ENCODE results near the gene TRH. TPM values are rescaled to one million over a fixed set of nuclear protein-coding genes. Genes with fewer than 3 reads are reported as not detected.

Gene TRH
- polyA plus RNA-seq, 2 donors = not detected

- no peaks in the 10 kb centered on the region for H3K27me3 ChIP-seq (ENCODE audit: control insufficient read depth in 1 of 2, insufficient read depth in 2 of 2, low read length in 2 of 2)
- peaks cover 0 to 3% of the 10 kb centered on the region in 2 donors for H3K9me3 ChIP-seq (ENCODE audit: control insufficient read depth in 2 of 2, insufficient read depth in 1 of 2, low read depth in 1 of 2, low read length in 1 of 2)
- 11 to 16% methylated on average over 7 of the region's 7 CpGs for WGBS, 2 donors
- no peaks in the 10 kb centered on the region for H3K36me3 ChIP-seq (ENCODE audit: control insufficient read depth in 2 of 2, insufficient read depth in 2 of 2, low read length in 1 of 2)
- no peak overlapping the region for H3K27ac ChIP-seq (ENCODE audit: low read depth in 2 of 2, low read length in 1 of 2)
- H3K4me3 ChIP-seq (ENCODE audit: low read depth in 1 of 2, low read length in 2 of 2) = no peak overlapping the region
- H3K4me1 ChIP-seq (ENCODE audit: control insufficient read depth in 2 of 2, insufficient read depth in 2 of 2, low read length in 1 of 2) = no peaks in the 10 kb centered on the region
Observed at GRCh38 chr3:129942296-129942695, 32.2 kb upstream of the TRH start.

GRCh38 chr3:129943020-129943419 lies 31.5 kb upstream of the TRH start:
- Histone ChIP-seq H3K27ac (ENCODE audit: low read depth in 2 of 2, low read length in 1 of 2) (no peak overlapping the region), H3K36me3 (ENCODE audit: control insufficient read depth in 2 of 2, insufficient read depth in 2 of 2, low read length in 1 of 2) (no peaks in the 10 kb centered on the region)
- WGBS, 2 donors = 68 to 78% methylated on average over 3 of the region's 3 CpGs

GRCh38 chr3:129944709-129945108 lies 29.8 kb upstream of the TRH start:
- Histone ChIP-seq H3K27ac (ENCODE audit: low read depth in 2 of 2, low read length in 1 of 2) (no peak overlapping the region), H3K9me3 (ENCODE audit: control insufficient read depth in 2 of 2, insufficient read depth in 1 of 2, low read depth in 1 of 2, low read length in 1 of 2) (peaks cover 3 to 5% of the 10 kb centered on the region in 2 donors), H3K27me3 (ENCODE audit: control insufficient read depth in 1 of 2, insufficient read depth in 2 of 2, low read length in 2 of 2) (no peaks in the 10 kb centered on the region), H3K4me1 (ENCODE audit: control insufficient read depth in 2 of 2, insufficient read depth in 2 of 2, low read length in 1 of 2) (no peaks in the 10 kb centered on the region), H3K4me3 (ENCODE audit: low read depth in 1 of 2, low read length in 2 of 2) (no peak overlapping the region), H3K36me3 (ENCODE audit: control insufficient read depth in 2 of 2, insufficient read depth in 2 of 2, low read length in 1 of 2) (no peaks in the 10 kb centered on the region)
- WGBS, 2 donors = 91 to 98% methylated on average over 7 of the region's 7 CpGs

More at GRCh38 chr3:129943020-129943419, 31.5 kb upstream of the TRH start:
- no peak overlapping the region for H3K4me3 ChIP-seq (ENCODE audit: low read depth in 1 of 2, low read length in 2 of 2)
- H3K27me3 ChIP-seq (ENCODE audit: control insufficient read depth in 1 of 2, insufficient read depth in 2 of 2, low read length in 2 of 2) = no peaks in the 10 kb centered on the region
- H3K9me3 ChIP-seq (ENCODE audit: control insufficient read depth in 2 of 2, insufficient read depth in 1 of 2, low read depth in 1 of 2, low read length in 1 of 2) = peaks cover 2 to 5% of the 10 kb centered on the region in 2 donors
- no peaks in the 10 kb centered on the region for H3K4me1 ChIP-seq (ENCODE audit: control insufficient read depth in 2 of 2, insufficient read depth in 2 of 2, low read length in 1 of 2)

- no peaks in the 10 kb centered on the region for H3K27me3 ChIP-seq (ENCODE audit: control insufficient read depth in 1 of 2, insufficient read depth in 2 of 2, low read length in 2 of 2)
- H3K36me3 ChIP-seq (ENCODE audit: control insufficient read depth in 2 of 2, insufficient read depth in 2 of 2, low read length in 1 of 2) = no peaks in the 10 kb centered on the region
- WGBS, 2 donors = 71 to 80% methylated on average over 8 of the region's 8 CpGs
- H3K9me3 ChIP-seq (ENCODE audit: control insufficient read depth in 2 of 2, insufficient read depth in 1 of 2, low read depth in 1 of 2, low read length in 1 of 2) = peaks cover 3 to 5% of the 10 kb centered on the region in 2 donors
- no peak overlapping the region for H3K4me3 ChIP-seq (ENCODE audit: low read depth in 1 of 2, low read length in 2 of 2)
- H3K27ac ChIP-seq (ENCODE audit: low read depth in 2 of 2, low read length in 1 of 2) = no peak overlapping the region
- no peaks in the 10 kb centered on the region for H3K4me1 ChIP-seq (ENCODE audit: control insufficient read depth in 2 of 2, insufficient read depth in 2 of 2, low read length in 1 of 2)
Observed at GRCh38 chr3:129947538-129948240, 26.8 kb upstream of the TRH start.

- Histone ChIP-seq H3K4me1 (ENCODE audit: control insufficient read depth in 2 of 2, insufficient read depth in 2 of 2, low read length in 1 of 2) (no peaks in the 10 kb centered on the region), H3K9me3 (ENCODE audit: control insufficient read depth in 2 of 2, insufficient read depth in 1 of 2, low read depth in 1 of 2, low read length in 1 of 2) (peaks cover 3 to 5% of the 10 kb centered on the region in 2 donors), H3K27ac (ENCODE audit: low read depth in 2 of 2, low read length in 1 of 2) (no peak overlapping the region), H3K4me3 (ENCODE audit: low read depth in 1 of 2, low read length in 2 of 2) (no peak overlapping the region), H3K36me3 (ENCODE audit: control insufficient read depth in 2 of 2, insufficient read depth in 2 of 2, low read length in 1 of 2) (no peaks in the 10 kb centered on the region), H3K27me3 (ENCODE audit: control insufficient read depth in 1 of 2, insufficient read depth in 2 of 2, low read length in 2 of 2) (no peaks in the 10 kb centered on the region)
- WGBS, 2 donors = 63 to 70% methylated on average over 7 of the region's 7 CpGs
Observed at GRCh38 chr3:129950318-129951046, 24.0 kb upstream of the TRH start.

GRCh38 chr3:129952556-129953355 lies 21.8 kb upstream of the TRH start:
- Histone ChIP-seq H3K4me1 (ENCODE audit: control insufficient read depth in 2 of 2, insufficient read depth in 2 of 2, low read length in 1 of 2) (no peaks in the 10 kb centered on the region), H3K9me3 (ENCODE audit: control insufficient read depth in 2 of 2, insufficient read depth in 1 of 2, low read depth in 1 of 2, low read length in 1 of 2) (peaks cover 2 to 3% of the 10 kb centered on the region in 2 donors), H3K27ac (ENCODE audit: low read depth in 2 of 2, low read length in 1 of 2) (no peak overlapping the region), H3K27me3 (ENCODE audit: control insufficient read depth in 1 of 2, insufficient read depth in 2 of 2, low read length in 2 of 2) (no peaks in the 10 kb centered on the region), H3K4me3 (ENCODE audit: low read depth in 1 of 2, low read length in 2 of 2) (no peak overlapping the region), H3K36me3 (ENCODE audit: control insufficient read depth in 2 of 2, insufficient read depth in 2 of 2, low read length in 1 of 2) (no peaks in the 10 kb centered on the region)
- WGBS, 2 donors = 74 to 86% methylated on average over 6 of the region's 6 CpGs

GRCh38 chr3:129953621-129954020 lies 20.9 kb upstream of the TRH start:
- no peaks in the 10 kb centered on the region for H3K36me3 ChIP-seq (ENCODE audit: control insufficient read depth in 2 of 2, insufficient read depth in 2 of 2, low read length in 1 of 2)
- no peak overlapping the region for H3K27ac ChIP-seq (ENCODE audit: low read depth in 2 of 2, low read length in 1 of 2)
- 42 to 43% methylated on average over 5 of the region's 5 CpGs for WGBS, 2 donors
- no peak overlapping the region for H3K4me3 ChIP-seq (ENCODE audit: low read depth in 1 of 2, low read length in 2 of 2)
- no peaks in the 10 kb centered on the region for H3K9me3 ChIP-seq (ENCODE audit: control insufficient read depth in 2 of 2, insufficient read depth in 1 of 2, low read depth in 1 of 2, low read length in 1 of 2)
- no peaks in the 10 kb centered on the region for H3K4me1 ChIP-seq (ENCODE audit: control insufficient read depth in 2 of 2, insufficient read depth in 2 of 2, low read length in 1 of 2)
- no peaks in the 10 kb centered on the region for H3K27me3 ChIP-seq (ENCODE audit: control insufficient read depth in 1 of 2, insufficient read depth in 2 of 2, low read length in 2 of 2)

GRCh38 chr3:129954514-129954913 lies 20.0 kb upstream of the TRH start:
- Histone ChIP-seq H3K27me3 (ENCODE audit: control insufficient read depth in 1 of 2, insufficient read depth in 2 of 2, low read length in 2 of 2) (no peaks in the 10 kb centered on the region), H3K27ac (ENCODE audit: low read depth in 2 of 2, low read length in 1 of 2) (no peak overlapping the region), H3K4me1 (ENCODE audit: control insufficient read depth in 2 of 2, insufficient read depth in 2 of 2, low read length in 1 of 2) (no peaks in the 10 kb centered on the region), H3K9me3 (ENCODE audit: control insufficient read depth in 2 of 2, insufficient read depth in 1 of 2, low read depth in 1 of 2, low read length in 1 of 2) (no peaks in the 10 kb centered on the region), H3K4me3 (ENCODE audit: low read depth in 1 of 2, low read length in 2 of 2) (no peak overlapping the region), H3K36me3 (ENCODE audit: control insufficient read depth in 2 of 2, insufficient read depth in 2 of 2, low read length in 1 of 2) (no peaks in the 10 kb centered on the region)
- 50 to 62% methylated on average over 2 of the region's 2 CpGs for WGBS, 2 donors

GRCh38 chr3:129956936-129957335 lies 17.6 kb upstream of the TRH start:
- Histone ChIP-seq H3K4me1 (ENCODE audit: control insufficient read depth in 2 of 2, insufficient read depth in 2 of 2, low read length in 1 of 2) (no peaks in the 10 kb centered on the region), H3K36me3 (ENCODE audit: control insufficient read depth in 2 of 2, insufficient read depth in 2 of 2, low read length in 1 of 2) (no peaks in the 10 kb centered on the region)

More at GRCh38 chr3:129956936-129957335, 17.6 kb upstream of the TRH start:
- Histone ChIP-seq H3K9me3 (ENCODE audit: control insufficient read depth in 2 of 2, insufficient read depth in 1 of 2, low read depth in 1 of 2, low read length in 1 of 2) (no peaks in the 10 kb centered on the region), H3K27me3 (ENCODE audit: control insufficient read depth in 1 of 2, insufficient read depth in 2 of 2, low read length in 2 of 2) (no peaks in the 10 kb centered on the region), H3K27ac (ENCODE audit: low read depth in 2 of 2, low read length in 1 of 2) (no peak overlapping the region), H3K4me3 (ENCODE audit: low read depth in 1 of 2, low read length in 2 of 2) (no peak overlapping the region)

Data from esophagus (tissue), 2 donors.